NCI-H1436 (cell line): ENCODE data around the gene SST.

Source experiments
- DNase-seq: peaks from one replicate; lab custom pipeline; 2025; lab: John Stamatoyannopoulos, UW

The SST gene

DNA sequence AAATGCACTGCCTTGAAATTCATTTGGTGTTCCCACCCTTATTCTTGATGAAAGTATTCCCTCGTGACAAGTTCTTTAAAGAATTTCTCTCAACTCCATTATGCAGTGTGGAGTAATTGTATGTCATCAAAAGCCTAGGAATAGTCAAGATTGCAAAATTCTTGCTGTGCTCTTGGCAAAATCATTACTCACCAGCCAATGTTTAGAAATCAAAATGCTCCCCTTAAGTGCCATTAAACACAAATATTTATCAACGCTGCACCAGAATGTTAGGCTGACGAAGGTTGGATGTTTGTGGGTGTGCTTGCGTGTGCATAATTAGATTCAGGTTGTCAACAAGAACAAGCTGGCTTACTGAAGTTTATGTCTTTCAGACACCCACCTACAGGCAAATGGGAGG is 40.5 kb downstream of the SST start:
- no peak for DNase-seq

- DNase-seq: peak; percentile 36
Observed at GRCh38 chr3:187628169-187628568, 42.0 kb downstream of the SST start.

DNA sequence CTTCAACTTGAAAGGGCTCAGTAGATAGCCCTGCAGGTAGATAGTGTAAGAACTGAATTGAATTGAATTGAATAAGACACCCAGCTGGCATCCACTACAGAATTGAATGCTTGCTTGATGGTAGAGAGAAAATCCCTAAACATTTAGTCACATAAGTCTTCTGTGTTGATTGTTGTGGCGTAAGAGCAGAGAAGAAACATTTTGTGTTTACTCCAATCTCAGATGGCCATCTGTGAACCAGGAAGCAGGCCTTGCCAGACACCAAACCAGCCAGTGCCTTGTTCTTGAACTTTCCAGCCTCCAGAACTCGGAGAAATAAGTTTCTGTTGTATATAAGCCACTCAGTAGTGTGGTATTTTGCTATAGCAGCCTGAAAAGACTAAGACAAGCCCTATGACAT is 43.6 kb downstream of the SST start:
- no peak for DNase-seq

GRCh38 chr3:187624588-187624987 is 45.6 kb downstream of the SST start:
- DNase-seq: no peak

GRCh38 chr3:187623285-187623814 is 46.8 kb downstream of the SST start:
- no peak for DNase-seq

GRCh38 chr3:187621881-187622280 is 48.3 kb downstream of the SST start:
- DNase-seq: no peak

GRCh38 chr3:187619461-187619860 is 50.7 kb downstream of the SST start:
- DNase-seq: no peak
